Suprapubic skin (tissue), 4 donors: ENCODE measurements around the gene EEIG2. TPM values are rescaled to one million over a fixed set of nuclear protein-coding genes. Genes with fewer than 3 reads are reported as not detected.

Source experiments
- DNase-seq, 2 donors: peaks; one replicate each; pipeline ENCODE4 v3.0.0-alpha.2; 2019; ENCODE audit warnings: low spot score in 2 of 2
- H3K27ac ChIP-seq: fragments of 200-600 bp; sonication (generic); one replicate; pipeline ENCODE4 v1.5.1; 2019
- H3K27me3 ChIP-seq: fragments of 200-600 bp; sonication (generic); one replicate; pipeline ENCODE4 v1.5.1; 2019
- H3K36me3 ChIP-seq: fragments of 200-600 bp; sonication (generic); one replicate; pipeline ENCODE4 v1.5.1; 2019
- H3K4me1 ChIP-seq: fragments of 200-600 bp; sonication (generic); one replicate; pipeline ENCODE4 v1.5.1; 2019
- H3K4me3 ChIP-seq: fragments of 200-600 bp; sonication (generic); one replicate; pipeline ENCODE4 v1.5.1; 2019; ENCODE audit warnings: mild to moderate bottlenecking
- H3K9me3 ChIP-seq: fragments of 200-600 bp; sonication (generic); one replicate; pipeline ENCODE4 v1.5.1; 2019
- CTCF ChIP-seq, 2 donors: fragments of 200-600 bp in 1 of 2; fragments of 450-650 bp in 1 of 2; sonication (generic) in 1 of 2; IDR thresholded peaks; one replicate each; pipeline ENCODE4 v1.5.1; 2016 to 2019; ENCODE audit warnings: antibody characterized with exemption in 2 of 2, mild to moderate bottlenecking in 1 of 2, moderate library complexity in 1 of 2
- EP300 ChIP-seq: sonication (generic); formaldehyde crosslinking; IDR thresholded peaks from one replicate; pipeline ENCODE4 v1.6.1; 2017; ENCODE audit warnings: antibody characterized with exemption
- POLR2A ChIP-seq, 2 donors: fragments of 450-650 bp; IDR thresholded peaks; one replicate each; pipeline ENCODE4 v1.6.1; 2017; ENCODE audit warnings: antibody characterized with exemption in 2 of 2, mild to moderate bottlenecking in 2 of 2, moderate library complexity in 2 of 2
- POLR2AphosphoS5 ChIP-seq, 3 donors: sonication (generic); formaldehyde crosslinking; IDR thresholded peaks; one replicate each; pipeline ENCODE4 v1.6.1; 2017; ENCODE audit warnings: antibody characterized with exemption in 3 of 3
- WGBS: methylation state at CpG from one replicate; pipeline ENCODE4 v1.1.5; 2018; 5-methylcytosine and 5-hydroxymethylcytosine counted together
- total RNA-seq, 4 donors: library from RNA; depleted of rRNA; stranded (reverse); fragments of >200 nt; gene quantifications; one replicate each; pipeline ENCODE4 v1.1.0, GENCODE V29; 2016

The EEIG2 gene
- total RNA-seq, 4 donors from 2014 or later, result 5.8 to 6.8 (median 6.4) TPM

- Histone ChIP-seq H3K36me3 (no peaks in the 10 kb centered on the region), H3K27ac (no peak overlapping the region), H3K27me3 (peaks cover 8% of the 10 kb centered on the region), H3K9me3 (no peaks in the 10 kb centered on the region), H3K4me3 (no peak overlapping the region), H3K4me1 (no peaks in the 10 kb centered on the region)
- no peak for DNase-seq
- TF ChIP-seq CTCF (IDR thresholded peaks at IDR 0.05) (no peak), EP300 (no peak), POLR2AphosphoS5 (IDR thresholded peaks at IDR 0.05) (no peak), POLR2A (IDR thresholded peaks at IDR 0.05) (no peak)
Measured at GRCh38 chr1:108521990-108522393, 37.9 kb upstream of the EEIG2 start.

- H3K27ac ChIP-seq, result no peak overlapping the region
- DNase-seq, result no peak
- H3K27me3 ChIP-seq, result peaks cover 8% of the 10 kb centered on the region
- no peak overlapping the region for H3K4me3 ChIP-seq
- no peak for TF ChIP-seq CTCF (IDR thresholded peaks at IDR 0.05)
- no peak for TF ChIP-seq EP300
- TF ChIP-seq POLR2AphosphoS5 (IDR thresholded peaks at IDR 0.05), result no peak
- no peak for TF ChIP-seq POLR2A (IDR thresholded peaks at IDR 0.05)
- no peaks in the 10 kb centered on the region for H3K4me1 ChIP-seq
- H3K9me3 ChIP-seq, result no peaks in the 10 kb centered on the region
- H3K36me3 ChIP-seq, result no peaks in the 10 kb centered on the region
Measured at GRCh38 chr1:108523829-108524228, 36.1 kb upstream of the EEIG2 start.

- H3K4me3 ChIP-seq, result no peak overlapping the region
- 79% methylated on average over 3 of the region's 3 CpGs for WGBS
- H3K9me3 ChIP-seq, result no peaks in the 10 kb centered on the region
- no peak overlapping the region for H3K27ac ChIP-seq
- peaks cover 8% of the 10 kb centered on the region for H3K27me3 ChIP-seq
- no peak for TF ChIP-seq EP300
- TF ChIP-seq CTCF (IDR thresholded peaks at IDR 0.05), result no peak
- no peak for TF ChIP-seq POLR2A (IDR thresholded peaks at IDR 0.05)
- no peak for TF ChIP-seq POLR2AphosphoS5 (IDR thresholded peaks at IDR 0.05)
- H3K36me3 ChIP-seq, result no peaks in the 10 kb centered on the region
- H3K4me1 ChIP-seq, result no peaks in the 10 kb centered on the region
- DNase-seq, result no peak
Measured at GRCh38 chr1:108524676-108525075, 35.2 kb upstream of the EEIG2 start.

GRCh38 chr1:108527135-108527534 is 32.8 kb upstream of the EEIG2 start:
- no peak for DNase-seq
- Histone ChIP-seq H3K36me3 (no peaks in the 10 kb centered on the region), H3K4me1 (no peaks in the 10 kb centered on the region), H3K4me3 (no peak overlapping the region), H3K27me3 (no peaks in the 10 kb centered on the region), H3K9me3 (no peaks in the 10 kb centered on the region), H3K27ac (no peak overlapping the region)
- TF ChIP-seq CTCF (IDR thresholded peaks at IDR 0.05) (no peak), POLR2A (IDR thresholded peaks at IDR 0.05) (no peak), POLR2AphosphoS5 (IDR thresholded peaks at IDR 0.05) (no peak), EP300 (no peak)
- WGBS, result 53% methylated on average over 3 of the region's 3 CpGs

GRCh38 chr1:108527837-108528236 is 32.1 kb upstream of the EEIG2 start:
- no peak for DNase-seq
- 90% methylated on average over 2 of the region's 2 CpGs for WGBS
- Histone ChIP-seq H3K4me1 (no peaks in the 10 kb centered on the region), H3K4me3 (no peak overlapping the region), H3K9me3 (no peaks in the 10 kb centered on the region), H3K36me3 (no peaks in the 10 kb centered on the region), H3K27me3 (no peaks in the 10 kb centered on the region), H3K27ac (no peak overlapping the region)
- no peak for TF ChIP-seq POLR2A (IDR thresholded peaks at IDR 0.05)
- TF ChIP-seq EP300, result no peak
- TF ChIP-seq POLR2AphosphoS5 (IDR thresholded peaks at IDR 0.05), result no peak

GRCh38 chr1:108531444-108531843 is 28.5 kb upstream of the EEIG2 start:
- DNase-seq, result no peak
- 36% methylated on average over 4 of the region's 4 CpGs for WGBS
- Histone ChIP-seq H3K27ac (no peak overlapping the region), H3K9me3 (no peaks in the 10 kb centered on the region), H3K36me3 (no peaks in the 10 kb centered on the region), H3K4me3 (no peak overlapping the region), H3K4me1 (peaks cover 5% of the 10 kb centered on the region), H3K27me3 (no peaks in the 10 kb centered on the region)
- TF ChIP-seq POLR2A (IDR thresholded peaks at IDR 0.05), result no peak
- no peak for TF ChIP-seq POLR2AphosphoS5 (IDR thresholded peaks at IDR 0.05)
- TF ChIP-seq EP300, result no peak
- TF ChIP-seq CTCF (IDR thresholded peaks at IDR 0.05), result no peak
